Stimulated activated CD4-positive, alpha-beta T cell treated with anti-CD3 and anti-CD28 coated beads, Interleukin-4, amount 100 ng/mL, for 4 hours (primary cell): Measurements from ENCODE around the gene BRD9.
"Not testable (repeated sequence)": the region's sequence is repeated elsewhere in the genome, so short reads cannot be mapped to it uniquely, and the experiment has no call there.

Source experiments
- DNase-seq, 2 experiments: peaks; one replicate each; pipeline ENCODE4 v3.0.0-alpha.2; 2020

The BRD9 gene

GRCh38 chr5:902129-902916 lies 9.7 kb upstream of the BRD9 start:
- no peak for DNase-seq

DNA sequence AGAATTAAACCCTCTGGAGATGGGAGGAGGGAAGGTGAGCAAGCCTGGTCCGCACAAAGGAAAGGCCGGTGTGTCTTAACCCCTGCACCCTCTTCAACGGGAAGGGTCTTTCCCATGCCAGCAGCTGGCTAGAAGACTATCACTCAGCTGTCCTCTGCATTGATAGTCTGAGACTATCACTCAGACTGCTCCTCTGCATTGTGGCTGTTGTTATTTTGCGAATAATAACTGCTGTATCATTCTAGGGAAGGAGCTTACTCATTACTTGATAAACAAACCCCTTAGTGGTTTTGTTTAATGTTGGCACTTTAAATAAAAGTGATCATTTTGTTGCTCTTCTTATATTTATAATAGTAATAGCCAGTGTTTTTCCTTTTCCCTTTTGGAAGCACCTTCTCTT lies 8.2 kb upstream of the BRD9 start:
- no peak for DNase-seq

DNA sequence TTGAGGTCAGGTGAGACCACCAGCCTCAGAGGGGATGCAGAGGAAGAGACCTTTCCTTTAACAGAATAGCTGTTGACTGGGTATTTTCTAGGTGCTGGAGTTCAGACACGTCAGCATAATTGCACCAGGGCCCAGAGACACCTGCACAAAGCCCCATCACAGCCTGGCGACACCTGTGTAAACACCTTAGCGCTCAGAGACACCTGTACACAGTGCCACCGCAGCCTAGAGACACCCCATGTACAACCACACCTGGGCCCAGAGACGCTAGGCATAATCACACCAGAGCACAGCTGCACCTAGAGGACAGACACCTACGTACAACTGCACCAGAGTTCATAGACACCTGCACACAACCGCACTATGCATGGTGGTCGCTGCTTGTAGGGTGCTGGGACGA lies 1.1 kb upstream of the BRD9 start:
- DNase-seq = no peak

DNA sequence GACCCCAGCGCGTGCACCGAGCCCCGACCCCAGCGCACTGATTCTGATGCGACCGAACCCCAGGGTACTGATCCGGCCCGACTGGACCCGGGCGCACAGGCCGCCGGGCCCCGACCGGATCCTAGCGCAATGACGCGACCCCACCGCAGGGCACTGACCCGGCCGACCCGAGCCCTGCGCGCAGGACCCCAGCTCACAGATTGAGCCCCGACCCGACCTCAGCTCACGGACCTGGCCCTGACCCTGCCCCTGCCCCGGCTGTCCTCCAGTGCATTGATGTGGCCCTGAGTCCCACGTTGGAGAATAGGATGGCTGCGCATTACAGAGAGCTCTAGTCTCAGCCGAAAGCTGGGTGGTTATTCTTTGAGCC lies 521 bp upstream of the BRD9 start:
- no peak for DNase-seq

- DNase-seq = peak in 1 of 2 experiments; percentile 16
Measured at GRCh38 chr5:891837-892393, 686 bp downstream of the BRD9 start.

GRCh38 chr5:891117-891836 lies 1.3 kb downstream of the BRD9 start:
- no peak for DNase-seq

GRCh38 chr5:889075-889710 lies 3.4 kb downstream of the BRD9 start:
- no peak for DNase-seq

GRCh38 chr5:888638-889035 lies 4.0 kb downstream of the BRD9 start:
- DNase-seq = no peak

DNA sequence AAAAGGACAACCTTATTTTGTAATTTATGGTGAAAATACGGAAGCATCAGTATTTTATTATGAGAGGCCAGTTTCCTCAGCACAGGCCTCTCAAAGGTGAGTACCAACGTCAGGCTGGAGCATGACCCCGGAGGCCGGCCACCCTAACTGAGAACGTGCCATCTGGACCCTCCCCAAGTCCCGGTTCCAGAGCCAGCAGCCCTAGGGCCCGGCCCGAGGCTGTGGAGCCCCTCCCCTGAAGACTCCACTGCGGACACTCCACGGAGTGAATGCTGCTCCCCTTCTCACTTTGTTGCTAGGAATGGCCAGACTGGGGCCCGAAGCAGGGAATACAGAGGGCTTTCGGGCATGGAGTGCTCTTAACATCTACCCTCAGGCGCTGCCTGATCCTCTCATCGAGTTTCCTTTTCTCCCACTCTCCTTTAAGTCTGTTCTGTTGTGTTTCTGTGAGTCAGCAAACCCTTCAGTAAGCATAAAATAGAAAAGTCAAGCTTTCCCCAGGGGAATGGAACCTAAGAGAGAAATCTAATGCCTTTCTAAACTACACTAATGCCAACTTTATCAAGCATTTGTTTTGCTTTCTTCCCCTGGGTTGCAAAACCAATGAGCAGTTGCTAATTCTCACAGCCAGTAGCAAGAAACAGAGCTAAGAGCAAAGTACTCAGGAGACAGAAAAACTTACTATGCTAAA lies 4.5 kb downstream of the BRD9 start:
- DNase-seq = no peak

- DNase-seq = no peak
Measured at GRCh38 chr5:886716-887325, 5.8 kb downstream of the BRD9 start.

- no peak for DNase-seq
Measured at GRCh38 chr5:886036-886435, 6.6 kb downstream of the BRD9 start.

DNA sequence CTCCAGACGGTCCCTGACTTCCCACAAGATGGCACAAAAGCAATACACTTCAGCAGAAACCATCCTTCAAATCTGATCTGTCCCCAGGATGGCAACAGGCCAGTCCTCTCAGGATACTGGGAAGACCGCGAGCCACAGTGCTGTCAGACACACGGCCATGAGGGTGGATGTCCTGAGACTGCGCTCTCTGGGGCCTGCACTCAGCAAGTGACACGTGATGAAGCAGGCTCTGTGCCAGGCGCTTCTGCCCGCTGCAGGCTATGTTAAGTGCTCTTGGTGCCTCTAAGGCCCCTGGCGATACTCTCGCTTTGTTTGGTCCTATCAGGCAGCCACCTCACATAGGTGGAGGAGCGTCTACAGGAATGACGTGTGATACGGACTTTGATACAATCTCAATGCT lies 7.1 kb downstream of the BRD9 start:
- no peak for DNase-seq

- DNase-seq = no peak
Measured at GRCh38 chr5:885127-885442, 7.5 kb downstream of the BRD9 start.

DNA sequence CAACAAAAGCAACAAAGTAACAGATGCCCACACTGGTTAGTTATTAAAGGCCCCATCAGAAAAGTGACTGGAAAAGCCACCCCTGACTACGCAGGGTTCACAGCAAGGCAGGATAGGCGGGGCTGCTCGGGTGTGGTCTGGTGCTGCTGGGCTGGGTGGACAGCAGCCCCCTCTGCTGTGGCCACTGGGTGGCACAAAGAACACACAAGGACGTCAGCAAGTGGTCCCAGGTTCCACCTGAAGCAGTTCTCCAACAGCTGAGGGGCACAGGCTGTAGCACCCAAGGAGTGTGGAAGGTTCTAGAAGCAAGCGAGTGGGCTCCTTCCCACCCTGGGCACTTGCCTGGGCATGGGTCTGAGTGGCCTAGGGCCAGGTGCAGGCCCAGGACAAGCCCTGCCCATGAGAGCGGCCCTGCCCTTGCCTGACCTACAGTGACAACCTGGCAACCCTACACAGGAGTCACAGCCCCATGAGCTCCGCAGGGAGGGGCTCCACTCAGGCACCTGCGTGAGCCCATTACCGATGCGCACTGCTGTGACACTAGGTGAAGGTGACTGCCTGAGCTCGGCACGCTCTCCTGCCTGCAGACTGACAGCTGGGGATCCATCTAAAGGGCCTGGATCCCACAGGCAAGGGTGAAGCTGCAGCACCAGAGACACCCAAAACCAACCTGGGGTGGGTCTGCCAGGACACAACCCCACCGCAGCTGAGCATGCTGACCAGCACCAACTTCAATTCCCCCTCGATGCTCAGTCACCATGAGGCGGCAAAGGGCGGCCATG lies 8.1 kb downstream of the BRD9 start:
- DNase-seq = no peak

GRCh38 chr5:883475-884181 lies 9.0 kb downstream of the BRD9 start:
- DNase-seq = no peak

DNA sequence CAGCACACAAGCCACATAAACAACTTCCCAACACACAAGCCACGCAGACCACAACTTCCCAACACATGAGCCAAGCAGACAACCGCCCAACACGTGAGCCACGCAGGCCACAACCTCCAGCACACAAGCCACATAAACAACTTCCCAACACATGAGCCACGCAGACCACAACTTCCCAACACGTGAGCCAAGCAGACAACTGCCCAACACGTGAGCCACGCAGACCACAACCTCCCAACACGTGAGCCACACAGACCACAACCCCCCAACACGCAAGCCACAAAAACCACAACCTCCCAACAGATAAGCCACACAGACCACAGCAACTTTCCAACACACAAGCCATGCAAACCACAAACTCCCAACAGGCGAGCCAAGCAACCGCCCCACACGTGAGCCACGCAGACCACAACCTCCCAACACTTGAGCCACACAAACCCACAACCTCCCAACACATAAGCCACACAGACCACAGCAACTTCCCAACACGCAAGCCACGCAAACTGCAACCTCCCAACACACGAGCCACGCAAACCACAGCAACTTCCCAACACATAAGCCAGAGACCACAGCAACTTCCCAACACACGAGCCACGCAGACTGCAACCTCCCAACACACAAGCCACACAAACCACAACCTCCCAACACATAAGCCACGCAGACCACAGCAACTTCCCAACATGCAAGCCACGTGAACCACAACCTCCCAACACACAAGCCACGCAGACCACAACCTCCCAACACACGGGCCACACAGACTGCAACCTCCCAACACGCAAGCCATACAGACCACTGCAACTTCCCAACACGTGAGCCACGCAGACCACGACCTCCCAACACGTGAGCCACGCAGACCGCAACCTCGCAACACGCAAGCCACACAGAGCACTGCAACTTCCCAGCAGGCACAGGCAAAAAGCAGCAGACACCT lies 10.1 kb downstream of the BRD9 start:
- no peak for DNase-seq

- DNase-seq = no peak
Measured at GRCh38 chr5:881551-881935, 11.1 kb downstream of the BRD9 start.

DNA sequence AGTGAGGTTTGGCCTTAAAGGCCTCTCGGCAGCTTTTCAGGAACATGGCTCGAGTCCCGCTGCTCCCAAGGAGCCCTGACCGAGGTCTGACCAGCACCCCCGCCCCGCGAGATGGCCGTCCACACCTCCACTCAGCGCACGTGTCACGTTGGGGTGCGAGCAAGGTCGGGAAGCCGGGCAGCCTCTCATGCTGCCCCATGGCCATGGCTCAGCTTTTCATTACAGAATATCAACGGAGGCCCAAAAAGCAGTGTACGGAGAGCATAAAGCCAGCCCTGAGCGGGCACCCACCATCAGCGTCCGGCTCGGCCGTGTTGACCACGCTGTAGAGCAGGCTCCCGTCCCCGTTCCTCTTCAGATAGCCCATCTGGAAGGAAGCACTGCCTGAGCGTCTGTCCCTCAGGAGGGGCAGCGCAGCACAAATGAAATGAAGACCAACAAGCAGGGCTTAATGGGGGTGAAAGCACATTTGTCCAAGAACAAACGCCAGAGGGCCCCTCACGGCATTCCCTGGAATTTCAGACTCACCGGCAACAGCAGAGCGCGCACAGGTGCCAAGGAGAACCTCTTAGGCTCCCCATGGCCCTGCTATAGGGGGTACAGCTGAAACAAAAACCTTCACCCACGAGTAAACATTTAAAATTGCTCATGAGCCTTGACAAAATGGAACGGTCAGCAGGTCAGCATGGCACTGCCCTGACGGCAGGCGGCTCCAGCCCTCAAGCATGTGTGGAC lies 11.6 kb downstream of the BRD9 start:
- no peak for DNase-seq

DNA sequence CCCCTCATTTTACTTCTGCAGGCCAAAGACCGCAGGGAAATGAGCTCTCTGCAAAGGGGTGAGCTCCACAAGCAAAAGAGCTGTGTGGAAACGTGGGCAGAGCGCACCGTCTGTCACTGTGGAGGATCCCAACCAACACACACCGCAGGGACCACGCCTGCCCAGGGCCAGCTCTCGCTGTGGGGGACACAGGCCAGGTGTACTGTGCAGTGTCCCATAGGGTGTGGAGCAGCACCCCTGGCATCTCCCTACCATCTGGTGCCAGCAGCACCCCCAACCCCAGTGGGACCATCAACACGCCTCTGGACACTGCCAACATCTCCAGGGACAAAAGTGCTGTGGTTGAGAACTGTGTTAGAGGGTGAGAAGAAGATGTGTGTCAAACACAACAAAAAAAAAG lies 13.9 kb downstream of the BRD9 start:
- not testable (repeated sequence) for DNase-seq

DNA sequence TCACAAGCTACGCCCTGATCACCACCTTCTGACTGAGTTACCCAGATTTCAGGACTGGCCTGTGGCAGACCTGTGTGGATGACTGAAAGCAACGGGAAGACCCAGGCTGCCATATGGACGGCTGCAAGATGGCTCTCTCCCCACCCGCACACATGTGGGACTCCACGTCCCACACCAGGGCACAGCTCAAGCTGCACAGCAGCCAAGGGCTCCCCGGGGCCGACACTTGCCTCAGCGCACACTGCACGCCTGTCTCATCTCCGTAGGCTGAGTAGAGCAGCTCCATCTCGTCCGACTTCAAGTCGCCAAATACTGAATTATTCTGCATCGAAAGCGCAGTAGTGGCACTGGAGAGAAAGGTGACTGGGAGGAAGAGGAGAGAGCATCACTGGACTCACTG lies 14.5 kb downstream of the BRD9 start:
- DNase-seq = no peak
